Stimulated activated CD4-positive, alpha-beta T cell treated with anti-CD3 and anti-CD28 coated beads, Interleukin-12 subunit alpha, Interleukin-12 subunit beta, amount 100 ng/mL, for 24 hours (primary cell): Measurements from ENCODE around the gene GLTPD2.

Experiments used
- DNase-seq, 2 experiments: peaks; one replicate each; pipeline ENCODE4 v3.0.0-alpha.2; 2020; ENCODE audit warnings: low read depth in 2 of 2

GLTPD2 gene

GRCh38 chr17:4788807-4789700, at the start of gene GLTPD2:
TSS of gene GLTPD2 (plus strand) at chr17:4788964. CDS start at chr17:4789012, 48 bp downstream.
- no peak for DNase-seq

GRCh38 chr17:4739122-4740024, 49.4 kb upstream of the GLTPD2 start, which contains the start of the genes CXCL16 and ZMYND15:
TSS of gene CXCL16 (minus strand) at chr17:4739928. CDS start at chr17:4739339, 589 bp downstream.
TSS of gene ZMYND15 (plus strand) at chr17:4739833. CDS start at chr17:4740549, 716 bp downstream.
- peak in 1 of 2 experiments; percentile 38 for DNase-seq

GRCh38 chr17:4740025-4740351, 48.8 kb upstream of the GLTPD2 start:
- DNase-seq = no peak

- no peak for DNase-seq
Observed at GRCh38 chr17:4740584-4740983, 48.2 kb upstream of the GLTPD2 start.

GRCh38 chr17:4741544-4741943, 47.2 kb upstream of the GLTPD2 start:
- DNase-seq = no peak

- no peak for DNase-seq
Observed at GRCh38 chr17:4742133-4742532, 46.6 kb upstream of the GLTPD2 start.

- no peak for DNase-seq
Observed at GRCh38 chr17:4742629-4743028, 46.1 kb upstream of the GLTPD2 start.

- no peak for DNase-seq
Observed at GRCh38 chr17:4743216-4743615, 45.5 kb upstream of the GLTPD2 start.

GRCh38 chr17:4743898-4744297, 44.9 kb upstream of the GLTPD2 start:
- no peak for DNase-seq

GRCh38 chr17:4744999-4745969, 43.5 kb upstream of the GLTPD2 start:
- no peak for DNase-seq

GRCh38 chr17:4747847-4748246, 40.9 kb upstream of the GLTPD2 start:
- no peak for DNase-seq

- DNase-seq = no peak
Observed at GRCh38 chr17:4748686-4749085, 40.1 kb upstream of the GLTPD2 start.

- DNase-seq = no peak
Observed at GRCh38 chr17:4750606-4751005, 38.2 kb upstream of the GLTPD2 start.

- DNase-seq = no peak
Observed at GRCh38 chr17:4751932-4752331, 36.8 kb upstream of the GLTPD2 start.

GRCh38 chr17:4753392-4753791, 35.4 kb upstream of the GLTPD2 start:
- no peak for DNase-seq

GRCh38 chr17:4759776-4760236, 29.0 kb upstream of the GLTPD2 start:
- no peak for DNase-seq

- no peak for DNase-seq
Observed at GRCh38 chr17:4764595-4764994, 24.2 kb upstream of the GLTPD2 start.

- no peak for DNase-seq
Observed at GRCh38 chr17:4766201-4766600, 22.6 kb upstream of the GLTPD2 start.

- DNase-seq = no peak
Observed at GRCh38 chr17:4766723-4767122, 22.0 kb upstream of the GLTPD2 start.

GRCh38 chr17:4768298-4768697, 20.5 kb upstream of the GLTPD2 start:
- no peak for DNase-seq

GRCh38 chr17:4769628-4770027, 19.1 kb upstream of the GLTPD2 start:
- no peak for DNase-seq
